H9 (cell line): ENCODE results near the gene GABARAPL2. TPM values are rescaled to one million over a fixed set of nuclear protein-coding genes. Genes with fewer than 3 reads are reported as not detected.

ENCODE experiments used
- DNase-seq: peaks from one replicate; pipeline ENCODE4 v3.0.0-alpha.2; 2017
- H2AFZ ChIP-seq: one replicate; pipeline ENCODE4 v1.6.1; 2013; ENCODE audit warnings: mild to moderate bottlenecking, low read length, control low read depth, moderate library complexity
- H2AK5ac ChIP-seq: 2 replicates; pipeline ENCODE4 v1.6.1; 2013; ENCODE audit warnings: low read length, control low read depth, mixed read lengths; ENCODE audit not compliant: insufficient read length
- H2BK120ac ChIP-seq: one replicate; pipeline ENCODE4 v1.6.1; 2013; ENCODE audit warnings: low read depth, mild to moderate bottlenecking, low read length, control low read depth, inconsistent platforms; ENCODE audit not compliant: poor library complexity, severe bottlenecking
- H2BK12ac ChIP-seq: 2 replicates; pipeline ENCODE4 v1.6.1; 2013; ENCODE audit warnings: low read length, control low read depth, mixed read lengths, low read depth; ENCODE audit not compliant: insufficient read length
- H2BK15ac ChIP-seq: 2 replicates; pipeline ENCODE4 v1.6.1; 2013; ENCODE audit warnings: low read depth, low read length, control low read depth
- H2BK20ac ChIP-seq: one replicate; pipeline ENCODE4 v1.6.1; 2013; ENCODE audit warnings: low read depth, mild to moderate bottlenecking, low read length, control low read depth, inconsistent platforms; ENCODE audit not compliant: poor library complexity, severe bottlenecking
- H2BK5ac ChIP-seq: 2 replicates; pipeline ENCODE4 v1.6.1; 2013; ENCODE audit warnings: low read length, control low read depth, mixed read lengths; ENCODE audit not compliant: insufficient read length
- H3K14ac ChIP-seq: 2 replicates; pipeline ENCODE4 v1.6.1; 2013; ENCODE audit warnings: low read length, control low read depth; ENCODE audit not compliant: insufficient read depth
- H3K18ac ChIP-seq: 2 replicates; pipeline ENCODE4 v1.6.1; 2013; ENCODE audit warnings: low read depth, mild to moderate bottlenecking, mixed read lengths, low read length, control low read depth; ENCODE audit not compliant: insufficient read length
- H3K23ac ChIP-seq: 2 replicates; pipeline ENCODE4 v1.6.1; 2013; ENCODE audit warnings: low read length, control low read depth, mixed read lengths, low read depth; ENCODE audit not compliant: insufficient read length
- H3K23me2 ChIP-seq: 2 replicates; pipeline ENCODE4 v1.6.1; 2013; ENCODE audit warnings: low read depth, mild to moderate bottlenecking, mixed read lengths, low read length, control low read depth; ENCODE audit not compliant: insufficient read length, poor library complexity, severe bottlenecking
- H3K27ac ChIP-seq: 2 replicates; pipeline ENCODE4 v1.5.1; 2013; ENCODE audit warnings: low read length, control low read depth, mixed read lengths, low read depth; ENCODE audit not compliant: insufficient read length
- H3K27me3 ChIP-seq: 2 replicates; pipeline ENCODE4 v1.6.1; 2013; ENCODE audit warnings: low read length, control low read depth, inconsistent platforms; ENCODE audit not compliant: insufficient read depth
- H3K4ac ChIP-seq: 2 replicates; pipeline ENCODE4 v1.6.1; 2013; ENCODE audit warnings: low read depth, mild to moderate bottlenecking, control low read depth, inconsistent platforms, low read length, moderate library complexity
- H3K4me1 ChIP-seq: 2 replicates; pipeline ENCODE4 v1.6.1; 2013; ENCODE audit warnings: low read length, control low read depth, inconsistent platforms; ENCODE audit not compliant: insufficient read depth
- H3K4me2 ChIP-seq: 2 replicates; pipeline ENCODE4 v1.6.1; 2013; ENCODE audit warnings: low read length, control low read depth, mixed read lengths; ENCODE audit not compliant: insufficient read length, insufficient read depth
- H3K56ac ChIP-seq: 2 replicates; pipeline ENCODE4 v1.6.1; 2013; ENCODE audit warnings: low read depth, mild to moderate bottlenecking, mixed read lengths, low read length, control low read depth; ENCODE audit not compliant: insufficient read length
- H3K79me1 ChIP-seq: 2 replicates; pipeline ENCODE4 v1.6.1; 2013; ENCODE audit warnings: low read depth, mild to moderate bottlenecking, moderate library complexity, low read length, control low read depth, inconsistent platforms; ENCODE audit not compliant: insufficient read depth, poor library complexity, severe bottlenecking
- H3K79me2 ChIP-seq: 2 replicates; pipeline ENCODE4 v1.6.1; 2013; ENCODE audit warnings: low read length, control low read depth, inconsistent platforms; ENCODE audit not compliant: insufficient read depth
- H3K9ac ChIP-seq: 2 replicates; pipeline ENCODE4 v1.6.1; 2013; ENCODE audit warnings: low read length, control low read depth, mixed read lengths; ENCODE audit not compliant: insufficient read length; ENCODE audit errors: extremely low read depth
- H3K9me3 ChIP-seq: one replicate; pipeline ENCODE4 v1.6.1; 2013; ENCODE audit warnings: low read depth, low read length, inconsistent platforms; ENCODE audit not compliant: control insufficient read depth
- H3T11ph ChIP-seq: one replicate; pipeline ENCODE4 v1.6.1; 2013; ENCODE audit warnings: mild to moderate bottlenecking, low read length, control low read depth, inconsistent platforms
- H4K20me1 ChIP-seq: one replicate; pipeline ENCODE4 v1.6.1; 2013; ENCODE audit not compliant: control insufficient read depth, insufficient read length, insufficient read depth
- H4K5ac ChIP-seq: 2 replicates; pipeline ENCODE4 v1.6.1; 2013; ENCODE audit warnings: low read depth, mild to moderate bottlenecking, mixed read lengths, low read length, control low read depth; ENCODE audit not compliant: insufficient read length
- H4K8ac ChIP-seq: replicated peaks from 2 replicates; pipeline ENCODE4 v1.6.1; 2013; ENCODE audit warnings: low read length, control low read depth, mixed read lengths, low read depth; ENCODE audit not compliant: insufficient read length
- H4K91ac ChIP-seq: 2 replicates; pipeline ENCODE4 v1.6.1; 2013; ENCODE audit warnings: low read depth, mild to moderate bottlenecking, moderate library complexity, mixed read lengths, low read length, control low read depth; ENCODE audit not compliant: insufficient read length
- H3K27ac Mint-ChIP-seq, 3 experiments: 2 replicates in 2 of 3; 3 replicates in 1 of 3; pipeline ENCODE4 v1.8.0; 2020 to 2021; ENCODE audit warnings: mixed read lengths in 3 of 3, mild to moderate bottlenecking in 1 of 3, moderate library complexity in 1 of 3
- H3K27me3 Mint-ChIP-seq: 2 replicates; pipeline ENCODE4 v1.8.0; 2021; ENCODE audit warnings: low read depth, mild to moderate bottlenecking, moderate library complexity, mixed read lengths
- H3K36me3 Mint-ChIP-seq, 3 experiments: 2 replicates in 2 of 3; 3 replicates in 1 of 3; pipeline ENCODE4 v1.8.0; 2020 to 2021; ENCODE audit warnings: low read depth in 3 of 3, mixed read lengths in 3 of 3; ENCODE audit not compliant: insufficient read depth in 1 of 3
- H3K4me1 Mint-ChIP-seq, 2 experiments: 2 replicates each; pipeline ENCODE4 v1.8.0; 2020; ENCODE audit warnings: mixed read lengths in 2 of 2
- H3K4me3 Mint-ChIP-seq, 2 experiments: 2 replicates in 1 of 2; 3 replicates in 1 of 2; pipeline ENCODE4 v1.8.0; 2020 to 2021; ENCODE audit warnings: mild to moderate bottlenecking in 2 of 2, mixed read lengths in 2 of 2, moderate library complexity in 1 of 2
- H3K9me3 Mint-ChIP-seq, 2 experiments: 2 replicates in 1 of 2; 3 replicates in 1 of 2; pipeline ENCODE4 v1.8.0; 2020; ENCODE audit warnings: mild to moderate bottlenecking in 2 of 2, mixed read lengths in 2 of 2, moderate library complexity in 1 of 2
- CTCF ChIP-seq: fragments of 200-600 bp; sonication (generic); conservative IDR thresholded peaks from 3 replicates; pipeline ENCODE4 v1.8.0; 2021; ENCODE audit warnings: antibody characterized with exemption, mild to moderate bottlenecking
- WGBS: extraction: QIAGEN DNeasy Blood & Tissue Kit; methylation state at CpG from one replicate; pipeline ENCODE4 v1.1.7; 2013; ENCODE audit warnings: missing lambda C conversion rate, low lambda C conversion rate, mixed read lengths; ENCODE audit not compliant: insufficient read length; ENCODE audit errors: extremely low coverage; 5-methylcytosine and 5-hydroxymethylcytosine counted together
- total RNA-seq: library from RNA; stranded (reverse); gene quantifications from 2 replicates; pipeline ENCODE4 v1.2.1, GENCODE V29; 2021

Gene GABARAPL2
- total RNA-seq, 1 experiment from 2014 or later = 62.6 TPM

- no peak overlapping the region for H4K91ac ChIP-seq
- no peak overlapping the region for H2BK15ac ChIP-seq
- H3K56ac ChIP-seq = no peak overlapping the region
- no peaks in the 10 kb centered on the region for H4K20me1 ChIP-seq
- no peaks in the 10 kb centered on the region for H3K4me1 ChIP-seq
- H3K79me2 ChIP-seq = no peaks in the 10 kb centered on the region
- H4K8ac ChIP-seq = no peak overlapping the region
- WGBS = no CpG with 5 or more reads among the region's 8 CpGs
- H3K27ac ChIP-seq = no peak overlapping the region
- DNase-seq = no peak
- Mint-ChIP-seq H3K9me3 (no peaks in the 10 kb centered on the region), H3K27me3 (no peaks in the 10 kb centered on the region; the same call in 1 of the 2 replicates), H3K4me3 (no peak overlapping the region), H3K27ac (no peak overlapping the region; a peak in 1 of 7 replicates), H3K36me3 (peaks cover 0 to 3% (median 0%) of the 10 kb centered on the region in 3 experiments; a peak in 1 of 7 replicates), H3K4me1 (peaks cover 12 to 14% of the 10 kb centered on the region in 2 experiments)
- no peak overlapping the region for H2BK120ac ChIP-seq
- H3K79me1 ChIP-seq = no peaks in the 10 kb centered on the region
- H3K23me2 ChIP-seq = no peaks in the 10 kb centered on the region
- no peak overlapping the region for H3K18ac ChIP-seq
- H2BK20ac ChIP-seq = no peak overlapping the region
- H2BK12ac ChIP-seq = no peak overlapping the region
- no peak overlapping the region for H3K4ac ChIP-seq
- H3K9me3 ChIP-seq = no peaks in the 10 kb centered on the region
- no peak overlapping the region for H2AFZ ChIP-seq
- H2BK5ac ChIP-seq = no peak overlapping the region
- no peak overlapping the region for H3T11ph ChIP-seq
- no peak overlapping the region for H3K4me2 ChIP-seq
- H2AK5ac ChIP-seq = no peak overlapping the region
- H3K23ac ChIP-seq = no peak overlapping the region
- H3K14ac ChIP-seq = no peak overlapping the region
- no peak overlapping the region for H4K5ac ChIP-seq
- H3K9ac ChIP-seq = no peak overlapping the region
- TF ChIP-seq CTCF = no peak
- H3K27me3 ChIP-seq = no peaks in the 10 kb centered on the region
Measured at GRCh38 chr16:75532142-75532765, 33.9 kb upstream of the GABARAPL2 start.
